Superior temporal gyrus (tissue), 1 donor: Measurements from ENCODE around the gene SIX2.
"Not testable (repeated sequence)": the region's sequence is repeated elsewhere in the genome, so short reads cannot be mapped to it uniquely, and the experiment has no call there.

Experiments
- DNase-seq: peaks from one replicate; pipeline ENCODE4 v3.0.0-alpha.2; 2016; ENCODE audit errors: extremely low spot score

The SIX2 gene

GRCh38 chr2:45009303-45009927, at the start of gene SIX2:
Gene SIX2 (minus strand): TSS chr2:45009452. CDS start chr2:45009110, 342 bp downstream.
- DNase-seq: no peak

GRCh38 chr2:45055162-45055605, 45.9 kb upstream of the SIX2 start:
- DNase-seq: no peak

GRCh38 chr2:45053966-45054365, 44.7 kb upstream of the SIX2 start:
- DNase-seq: no peak

GRCh38 chr2:45052388-45052928, 43.2 kb upstream of the SIX2 start:
- no peak for DNase-seq

GRCh38 chr2:45049569-45050336, 40.5 kb upstream of the SIX2 start:
- no peak for DNase-seq

GRCh38 chr2:45047301-45047700, 38.0 kb upstream of the SIX2 start:
- DNase-seq: no peak

- no peak for DNase-seq
Measured at GRCh38 chr2:45046786-45047185, 37.5 kb upstream of the SIX2 start.

GRCh38 chr2:45045706-45046105, 36.5 kb upstream of the SIX2 start:
- no peak for DNase-seq

- no peak for DNase-seq
Measured at GRCh38 chr2:45044916-45045315, 35.7 kb upstream of the SIX2 start.

- no peak for DNase-seq
Measured at GRCh38 chr2:45043174-45043573, 33.9 kb upstream of the SIX2 start.

GRCh38 chr2:45042401-45042800, 33.1 kb upstream of the SIX2 start:
- no peak for DNase-seq

- DNase-seq: no peak
Measured at GRCh38 chr2:45040786-45041185, 31.5 kb upstream of the SIX2 start.

- not testable (repeated sequence) for DNase-seq
Measured at GRCh38 chr2:45039804-45040203, 30.6 kb upstream of the SIX2 start.

- not testable (repeated sequence) for DNase-seq
Measured at GRCh38 chr2:45038861-45039260, 29.6 kb upstream of the SIX2 start.

GRCh38 chr2:45033302-45033701, 24.1 kb upstream of the SIX2 start:
- DNase-seq: no peak

- no peak for DNase-seq
Measured at GRCh38 chr2:45031028-45031427, 21.8 kb upstream of the SIX2 start.

- no peak for DNase-seq
Measured at GRCh38 chr2:45030553-45030952, 21.3 kb upstream of the SIX2 start.

- DNase-seq: no peak
Measured at GRCh38 chr2:45029215-45029614, 20.0 kb upstream of the SIX2 start.

GRCh38 chr2:45028276-45028675, 19.0 kb upstream of the SIX2 start:
- no peak for DNase-seq

- no peak for DNase-seq
Measured at GRCh38 chr2:45026924-45027450, 17.7 kb upstream of the SIX2 start.

- no peak for DNase-seq
Measured at GRCh38 chr2:45024600-45025291, 15.5 kb upstream of the SIX2 start.

GRCh38 chr2:45024097-45024496, 14.8 kb upstream of the SIX2 start:
- DNase-seq: no peak
